GM12878 (cell line): ENCODE results near the gene GJA1.

Experiments used
- CEBPB ChIP-seq, 2 experiments: fragments of 150-350 bp in 1 of 2; IDR thresholded peaks; 2 replicates each; pipeline ENCODE4 v1.6.1; 2012 to 2014; ENCODE audit warnings: low read depth in 2 of 2, low read length in 2 of 2, borderline replicate concordance in 1 of 2, inconsistent platforms in 1 of 2
- FOXK2 ChIP-seq: fragments of 450-650 bp; IDR thresholded peaks from 2 replicates; pipeline ENCODE4 v1.6.1; 2017; ENCODE audit warnings: mild to moderate bottlenecking, moderate library complexity
- HDAC6 ChIP-seq: fragments of 200-600 bp; sonication (generic); IDR thresholded peaks from one replicate; pipeline ENCODE4 v1.8.0; 2017; ENCODE audit warnings: antibody characterized with exemption; ENCODE audit not compliant: unreplicated experiment
- POLR2A ChIP-seq: IDR thresholded peaks from 2 replicates; pipeline ENCODE4 v1.6.1; 2011; ENCODE audit warnings: low read depth, mild to moderate bottlenecking, low read length
- POLR2AphosphoS5 ChIP-seq: IDR thresholded peaks from 2 replicates; pipeline ENCODE4 v1.6.1; 2011; ENCODE audit warnings: mild to moderate bottlenecking, low read length, inconsistent platforms
- RAD21 ChIP-seq: IDR thresholded peaks from 2 replicates; pipeline ENCODE4 v1.6.1; 2011; ENCODE audit warnings: mild to moderate bottlenecking, low read depth, low read length, moderate library complexity; ENCODE audit not compliant: insufficient read depth
- RELA ChIP-seq: fragments of 450-650 bp; IDR thresholded peaks from 2 replicates; pipeline ENCODE4 v1.8.0; 2014; ENCODE audit warnings: borderline replicate concordance; ENCODE audit not compliant: partially characterized antibody
- SIN3A ChIP-seq: IDR thresholded peaks from 2 replicates; pipeline ENCODE4 v1.6.1; 2012; ENCODE audit warnings: low read depth, low read length, improper control_type of control experiment
- TF ChIP-seq, protein P1 (sequence below), 3 experiments: IDR thresholded peaks in 2 of 3; conservative IDR thresholded peaks in 1 of 3; 2 replicates each; pipeline ENCODE4 v1.5.1; 2011; ENCODE audit warnings: low read depth in 3 of 3, low read length in 3 of 3, mild to moderate bottlenecking in 3 of 3, control low read depth in 2 of 3, moderate library complexity in 2 of 3, inconsistent platforms in 1 of 3, mixed read lengths in 1 of 3; ENCODE audit not compliant: control insufficient read depth in 2 of 3, insufficient read depth in 1 of 3; ENCODE audit errors: extremely low read depth in 1 of 3

DNA sequence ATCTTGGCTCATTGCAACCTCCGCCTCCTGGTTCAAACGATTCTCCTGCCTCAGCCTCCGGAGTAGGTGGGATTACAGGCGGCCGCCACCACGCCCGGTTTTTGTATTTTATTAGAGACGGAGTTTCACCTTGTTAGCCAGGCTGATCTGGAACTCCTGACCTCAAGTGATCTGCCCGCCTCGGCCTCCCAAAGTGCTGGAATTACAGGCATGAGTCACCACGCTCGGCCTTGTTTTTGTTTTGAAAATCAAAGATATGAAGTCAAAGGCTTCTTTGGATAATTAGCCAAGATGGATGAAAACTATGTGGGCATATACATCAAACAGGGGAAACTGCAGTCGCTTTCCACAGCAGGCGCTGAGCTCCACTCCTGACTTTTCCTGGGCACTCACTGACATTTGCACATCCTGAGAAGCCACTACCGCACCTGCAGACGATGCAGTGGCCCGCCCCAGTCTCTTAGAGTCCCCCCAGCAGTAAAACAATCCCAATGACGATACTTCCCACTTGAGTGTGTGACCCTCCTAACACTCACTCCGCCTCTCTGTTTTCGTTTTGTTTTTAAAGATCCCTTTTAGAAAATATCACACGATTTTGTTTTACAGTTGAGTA, 44.1 kb downstream of the GJA1 start:
- TF ChIP-seq CEBPB (IDR thresholded peaks at IDR 0.05; ENCODE audit: borderline replicate concordance in 1 of 2, low read depth in 2 of 2, low read length in 2 of 2) = no peak
- no peak for TF ChIP-seq SIN3A
- TF ChIP-seq FOXK2 = no peak
- TF ChIP-seq POLR2AphosphoS5 = no peak
- no peak for TF ChIP-seq HDAC6
- no peak for TF ChIP-seq POLR2A
- TF ChIP-seq, protein P1, sequence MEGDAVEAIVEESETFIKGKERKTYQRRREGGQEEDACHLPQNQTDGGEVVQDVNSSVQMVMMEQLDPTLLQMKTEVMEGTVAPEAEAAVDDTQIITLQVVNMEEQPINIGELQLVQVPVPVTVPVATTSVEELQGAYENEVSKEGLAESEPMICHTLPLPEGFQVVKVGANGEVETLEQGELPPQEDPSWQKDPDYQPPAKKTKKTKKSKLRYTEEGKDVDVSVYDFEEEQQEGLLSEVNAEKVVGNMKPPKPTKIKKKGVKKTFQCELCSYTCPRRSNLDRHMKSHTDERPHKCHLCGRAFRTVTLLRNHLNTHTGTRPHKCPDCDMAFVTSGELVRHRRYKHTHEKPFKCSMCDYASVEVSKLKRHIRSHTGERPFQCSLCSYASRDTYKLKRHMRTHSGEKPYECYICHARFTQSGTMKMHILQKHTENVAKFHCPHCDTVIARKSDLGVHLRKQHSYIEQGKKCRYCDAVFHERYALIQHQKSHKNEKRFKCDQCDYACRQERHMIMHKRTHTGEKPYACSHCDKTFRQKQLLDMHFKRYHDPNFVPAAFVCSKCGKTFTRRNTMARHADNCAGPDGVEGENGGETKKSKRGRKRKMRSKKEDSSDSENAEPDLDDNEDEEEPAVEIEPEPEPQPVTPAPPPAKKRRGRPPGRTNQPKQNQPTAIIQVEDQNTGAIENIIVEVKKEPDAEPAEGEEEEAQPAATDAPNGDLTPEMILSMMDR (IDR thresholded peaks at IDR 0.05 in 2 of 3, conservative IDR thresholded peaks at IDR 0.05 in 1 of 3; ENCODE audit: control insufficient read depth in 2 of 3, extremely low read depth in 1 of 3, insufficient read depth in 1 of 3, low read depth in 3 of 3, low read length in 3 of 3) = no peak
- TF ChIP-seq RELA = no peak
- TF ChIP-seq RAD21 = no peak
